Gastrocnemius medialis (tissue), 4 donors: ENCODE results near the gene DCDC1. TPM values are rescaled to one million over a fixed set of nuclear protein-coding genes. Genes with fewer than 3 reads are reported as not detected.

Experiments used
- ATAC-seq, 2 donors: fragments of 150-250 bp; one replicate each; pipeline ENCODE4 v1.9.1; 2016
- DNase-seq, 2 donors: peaks; one replicate each; pipeline ENCODE4 v3.0.0-alpha.2; 2019
- H3K27ac ChIP-seq, 4 donors: fragments of 200-600 bp; sonication (generic); 1 replicate in 1 of 4; 2 replicates in 3 of 4; pipeline ENCODE4 v1.5.1; 2016 to 2018; ENCODE audit warnings: mild to moderate bottlenecking in 2 of 4, moderate library complexity in 1 of 4
- H3K27me3 ChIP-seq, 3 donors: fragments of 200-600 bp; sonication (generic) in 2 of 3; 1 replicate in 1 of 3; 2 replicates in 2 of 3; pipeline versions ENCODE4 v1.5.1 to v1.6.0; 2016 to 2019; ENCODE audit warnings: mild to moderate bottlenecking in 1 of 3, moderate library complexity in 1 of 3
- H3K36me3 ChIP-seq, 2 donors: fragments of 200-600 bp; sonication (generic) in 1 of 2; one replicate each; pipeline ENCODE4 v1.5.1; 2017 to 2018
- H3K4me1 ChIP-seq, 2 donors: fragments of 200-600 bp; sonication (generic) in 1 of 2; one replicate each; pipeline ENCODE4 v1.5.1; 2016 to 2017; ENCODE audit warnings: mild to moderate bottlenecking in 2 of 2
- H3K4me3 ChIP-seq, 4 donors: fragments of 200-600 bp; sonication (generic) in 3 of 4; 1 replicate in 1 of 4; 2 replicates in 3 of 4; pipeline ENCODE4 v1.5.1; 2016 to 2019; ENCODE audit warnings: mild to moderate bottlenecking in 2 of 4
- H3K9me3 ChIP-seq, 3 donors: fragments of 200-600 bp; sonication (generic) in 2 of 3; 1 replicate in 1 of 3; 2 replicates in 2 of 3; pipeline ENCODE4 v1.5.1; 2016 to 2019
- CTCF ChIP-seq, 5 experiments: fragments of 450-650 bp in 3 of 5; fragments of 200-600 bp in 2 of 5; sonication (generic) in 2 of 5; IDR thresholded peaks in 4 of 5; conservative IDR thresholded peaks in 1 of 5; 1 replicate in 4 of 5; 2 replicates in 1 of 5; pipeline ENCODE4 v1.5.1; 2016 to 2019; ENCODE audit warnings: antibody characterized with exemption in 5 of 5, mild to moderate bottlenecking in 3 of 5, moderate library complexity in 3 of 5
- POLR2A ChIP-seq, 2 donors: fragments of 450-650 bp; IDR thresholded peaks; one replicate each; pipeline ENCODE4 v1.6.1; 2017; ENCODE audit warnings: antibody characterized with exemption in 2 of 2, mild to moderate bottlenecking in 2 of 2, moderate library complexity in 2 of 2
- in situ Hi-C, 4 donors: fragments of 200-750 bp; cut with MboI; loops; one replicate each; pipeline versions ENCODE4 v1.15.0 to v1.8.0; 2017; ENCODE audit warnings: low sequenced_read_pairs in 4 of 4
- intact Hi-C: fragments of 100-400 bp; cut with DNase I; formaldehyde crosslinking; loops from one replicate; pipeline ENCODE4 v1.15.1; 2023; ENCODE audit warnings: low total_unique reads
- total RNA-seq, 4 donors: library from RNA; depleted of rRNA; stranded (reverse); fragments of >200 nt; gene quantifications; one replicate each; pipeline versions ENCODE4 v1.1.0 to v1.2.3, GENCODE V29; 2016

Gene DCDC1
- total RNA-seq, 4 donors from 2014 or later: not detected

DNA sequence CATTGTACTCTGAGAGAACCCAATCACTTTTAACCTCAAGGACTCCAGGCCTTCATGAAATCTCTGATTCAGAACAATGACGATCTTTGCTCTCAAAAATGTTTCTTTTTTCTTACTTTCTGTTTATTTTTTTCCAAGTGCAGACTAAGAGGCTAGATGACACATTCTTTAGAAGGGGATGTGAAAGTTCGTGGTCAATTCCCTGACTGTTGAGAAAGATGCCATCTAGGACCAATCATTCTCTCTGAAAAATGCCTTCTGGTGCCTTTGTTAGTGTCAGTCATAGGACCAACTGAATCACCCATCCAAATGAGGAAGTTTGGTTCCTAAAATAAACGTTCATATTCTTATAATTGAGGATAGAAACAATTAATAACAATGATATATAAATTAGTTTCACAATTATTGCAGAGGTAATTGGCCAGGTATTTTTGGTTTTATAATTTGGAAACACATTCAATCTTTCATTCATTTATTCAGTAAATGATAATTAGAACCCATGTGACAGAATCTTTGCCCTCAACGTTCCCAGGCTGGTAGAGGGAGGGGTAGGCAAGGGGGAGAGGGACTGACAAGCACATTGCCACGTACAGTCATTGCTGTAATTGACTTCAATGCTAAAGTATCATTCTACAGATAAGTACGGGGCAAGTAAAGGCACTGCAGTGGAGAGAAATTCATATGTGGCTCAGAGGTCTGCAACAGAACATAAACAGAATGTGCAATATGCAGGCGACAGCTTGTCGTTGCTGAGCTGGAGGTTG, 450.0 kb downstream of the DCDC1 start:
- H3K27me3 ChIP-seq: no peaks in the 10 kb centered on the region
- H3K27ac ChIP-seq: no peak overlapping the region
- ATAC-seq (no peak), DNase-seq (no peak)
- no peak overlapping the region for H3K4me3 ChIP-seq
- no peaks in the 10 kb centered on the region for H3K36me3 ChIP-seq
- H3K9me3 ChIP-seq: no peaks in the 10 kb centered on the region
- intact Hi-C loops (no loop called here), in situ Hi-C loops (loop anchor here in 2 of 4 donors (10.0 to 25.0 kb wide), 3 partner anchors 565 to 1482 kb away; no protein-coding TSS in a partner anchor)
- H3K4me1 ChIP-seq: no peaks in the 10 kb centered on the region
- no peak for TF ChIP-seq CTCF (IDR thresholded peaks at IDR 0.05 in 4 of 5, conservative IDR thresholded peaks at IDR 0.05 in 1 of 5)
- TF ChIP-seq POLR2A (IDR thresholded peaks at IDR 0.05): no peak

DNA sequence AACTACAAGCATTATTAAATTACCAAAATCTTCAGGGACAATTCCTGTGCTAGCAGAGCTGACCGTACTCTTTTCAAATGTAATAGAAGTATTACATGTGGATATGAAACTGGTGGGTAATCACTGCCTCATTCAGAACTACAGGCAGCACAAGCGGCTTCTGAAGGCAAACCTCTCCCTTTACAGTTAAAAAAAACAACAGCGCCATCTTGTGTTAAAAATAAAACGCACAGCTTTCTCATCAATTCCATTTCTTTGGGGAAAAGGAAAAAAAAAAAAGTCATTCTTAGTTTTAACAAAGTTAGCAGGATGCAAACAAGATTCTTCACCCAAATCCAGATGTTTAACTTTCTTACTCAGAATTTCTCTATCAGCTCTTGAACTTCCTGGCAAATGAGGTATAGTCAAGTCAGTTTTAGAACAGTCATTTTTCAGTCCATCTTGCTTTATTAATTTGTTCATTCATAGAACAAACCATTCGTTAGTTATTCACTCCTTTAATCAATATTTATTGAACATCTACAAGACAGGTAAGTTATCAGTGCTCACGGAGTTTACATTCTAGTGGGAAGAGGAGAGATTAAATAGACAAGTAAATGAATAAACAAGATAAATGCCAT, 451.6 kb downstream of the DCDC1 start:
- no peak for ATAC-seq
- Histone ChIP-seq H3K9me3 (no peaks in the 10 kb centered on the region), H3K27me3 (no peaks in the 10 kb centered on the region), H3K36me3 (no peaks in the 10 kb centered on the region), H3K4me1 (no peaks in the 10 kb centered on the region), H3K27ac (no peak overlapping the region), H3K4me3 (no peak overlapping the region)
- intact Hi-C loops (loop anchor here (2.0 kb wide), 1 partner anchor 571 kb away; no protein-coding TSS in a partner anchor), in situ Hi-C loops (loop anchor here in 2 of 4 donors (10.0 to 25.0 kb wide), 3 partner anchors 563 to 1481 kb away; no protein-coding TSS in a partner anchor)
- DNase-seq: no peak
- TF ChIP-seq POLR2A (IDR thresholded peaks at IDR 0.05): no peak
- TF ChIP-seq CTCF (IDR thresholded peaks at IDR 0.05 in 4 of 5, conservative IDR thresholded peaks at IDR 0.05 in 1 of 5): peak in 4 of 5 experiments; percentile 34 to 74 (median 58)

GRCh38 chr11:30917266-30917665, 452.3 kb downstream of the DCDC1 start:
- in situ Hi-C loops (loop anchor here in 2 of 4 donors (10.0 to 25.0 kb wide), 3 partner anchors 562 to 1480 kb away; no protein-coding TSS in a partner anchor), intact Hi-C loops (loop anchor here (2.0 kb wide), 1 partner anchor 570 kb away; no protein-coding TSS in a partner anchor)
- DNase-seq (no peak), ATAC-seq (no peak)
- Histone ChIP-seq H3K27ac (no peak overlapping the region), H3K9me3 (no peaks in the 10 kb centered on the region), H3K4me3 (no peak overlapping the region), H3K36me3 (no peaks in the 10 kb centered on the region), H3K27me3 (no peaks in the 10 kb centered on the region), H3K4me1 (no peaks in the 10 kb centered on the region)
- TF ChIP-seq POLR2A (IDR thresholded peaks at IDR 0.05): no peak
- no peak for TF ChIP-seq CTCF (IDR thresholded peaks at IDR 0.05 in 4 of 5, conservative IDR thresholded peaks at IDR 0.05 in 1 of 5)

DNA sequence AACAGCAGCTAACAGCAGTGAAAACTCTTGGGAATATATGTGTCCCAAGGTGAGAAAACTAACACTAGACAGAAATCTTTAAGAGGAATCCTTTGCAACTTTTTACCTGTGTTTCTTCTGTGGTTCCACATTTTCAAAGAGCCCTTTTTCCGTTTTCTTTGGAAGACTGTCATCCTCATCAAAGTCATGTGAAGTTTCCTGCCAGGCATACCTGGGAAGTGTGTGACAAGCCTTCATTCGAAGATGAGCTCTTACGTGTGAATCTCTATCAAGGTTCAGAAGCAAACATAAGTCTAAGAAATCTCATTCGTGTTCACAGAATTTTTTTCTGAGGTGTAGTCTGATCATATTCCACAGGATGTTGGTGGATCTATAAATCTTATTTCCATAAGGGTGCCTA, 452.8 kb downstream of the DCDC1 start:
- no peaks in the 10 kb centered on the region for H3K4me1 ChIP-seq
- in situ Hi-C loops (loop anchor here in 2 of 4 donors (10.0 to 25.0 kb wide), 3 partner anchors 562 to 1479 kb away; no protein-coding TSS in a partner anchor), intact Hi-C loops (loop anchor here (2.0 kb wide), 1 partner anchor 570 kb away; no protein-coding TSS in a partner anchor)
- no peak overlapping the region for H3K4me3 ChIP-seq
- no peaks in the 10 kb centered on the region for H3K36me3 ChIP-seq
- ATAC-seq: no peak
- DNase-seq: no peak
- TF ChIP-seq CTCF (IDR thresholded peaks at IDR 0.05 in 4 of 5, conservative IDR thresholded peaks at IDR 0.05 in 1 of 5) (no peak), POLR2A (IDR thresholded peaks at IDR 0.05) (no peak)
- no peaks in the 10 kb centered on the region for H3K9me3 ChIP-seq
- H3K27me3 ChIP-seq: no peaks in the 10 kb centered on the region
- H3K27ac ChIP-seq: no peak overlapping the region
